CD14-positive monocyte (primary cell): ENCODE measurements around the gene RNF223. TPM values are rescaled to one million over a fixed set of nuclear protein-coding genes. Genes with fewer than 3 reads are reported as not detected.

Experiments
- DNase-seq, 3 donors: peaks; one replicate each; pipeline ENCODE4 v3.0.0-alpha.2; 2011 to 2022
- H2AFZ ChIP-seq: 2 replicates; pipeline ENCODE4 v1.6.0; 2012; ENCODE audit warnings: mild to moderate bottlenecking, low read depth, low read length, inconsistent platforms; ENCODE audit not compliant: insufficient read depth, poor library complexity, severe bottlenecking
- H3K27ac ChIP-seq, 2 donors: 1 replicate in 1 of 2; 2 replicates in 1 of 2; pipeline ENCODE4 v1.5.1; 2012 to 2013; ENCODE audit warnings: low read length in 2 of 2, control low read depth in 1 of 2, inconsistent platforms in 1 of 2, low read depth in 1 of 2, mild to moderate bottlenecking in 1 of 2
- H3K27me3 ChIP-seq, 2 donors: one replicate each; pipeline versions ENCODE4 v1.6.0 to v1.6.1; 2011 to 2013; ENCODE audit warnings: low read length in 2 of 2; ENCODE audit not compliant: control insufficient read depth in 2 of 2, insufficient read depth in 2 of 2
- H3K36me3 ChIP-seq, 2 donors: replicated peaks in 1 of 2; 1 replicate in 1 of 2; 2 replicates in 1 of 2; pipeline versions ENCODE4 v1.5.1 to v1.6.1; 2012 to 2013; ENCODE audit warnings: low read length in 2 of 2, control low read depth in 1 of 2, inconsistent platforms in 1 of 2, mild to moderate bottlenecking in 1 of 2; ENCODE audit not compliant: insufficient read depth in 2 of 2, control insufficient read depth in 1 of 2
- H3K4me1 ChIP-seq, 2 donors: 1 replicate in 1 of 2; 2 replicates in 1 of 2; pipeline versions ENCODE4 v1.5.1 to v1.6.1; 2012 to 2013; ENCODE audit warnings: low read length in 2 of 2, control low read depth in 1 of 2, inconsistent platforms in 1 of 2, mild to moderate bottlenecking in 1 of 2, moderate library complexity in 1 of 2; ENCODE audit not compliant: insufficient read depth in 2 of 2, control insufficient read depth in 1 of 2
- H3K4me2 ChIP-seq: replicated peaks from 2 replicates; pipeline ENCODE3; 2012; ENCODE audit warnings: low read length, moderate library complexity, mild to moderate bottlenecking; ENCODE audit not compliant: poor library complexity, severe bottlenecking; ENCODE audit errors: extremely low read depth
- H3K4me3 ChIP-seq, 3 experiments: fragments of 200-600 bp in 1 of 3; sonication (generic) in 1 of 3; replicated peaks in 1 of 3; 1 replicate in 2 of 3; 2 replicates in 1 of 3; pipeline ENCODE4 v1.5.1; 2011 to 2013; ENCODE audit warnings: low read length in 3 of 3, mild to moderate bottlenecking in 3 of 3, control low read depth in 2 of 3, low read depth in 2 of 3, inconsistent platforms in 1 of 3, moderate library complexity in 1 of 3
- H3K79me2 ChIP-seq: 2 replicates; pipeline ENCODE4 v1.6.0; 2012; ENCODE audit warnings: mild to moderate bottlenecking, control low read depth, inconsistent platforms, low read length, moderate library complexity; ENCODE audit not compliant: insufficient read depth
- H3K9ac ChIP-seq: 2 replicates; pipeline ENCODE4 v1.6.0; 2017; ENCODE audit warnings: low read length, mild to moderate bottlenecking; ENCODE audit not compliant: insufficient read depth, poor library complexity, severe bottlenecking
- H3K9me3 ChIP-seq, 2 donors: replicated peaks in 1 of 2; 1 replicate in 1 of 2; 2 replicates in 1 of 2; pipeline versions ENCODE4 v1.5.1 to v1.6.1; 2012 to 2013; ENCODE audit warnings: low read length in 2 of 2, control low read depth in 1 of 2; ENCODE audit not compliant: control insufficient read depth in 1 of 2, insufficient read depth in 1 of 2
- H4K20me1 ChIP-seq: 2 replicates; pipeline ENCODE4 v1.6.0; 2012; ENCODE audit warnings: mild to moderate bottlenecking, low read length, control low read depth, moderate library complexity; ENCODE audit not compliant: insufficient read depth
- H3K27ac Mint-ChIP-seq, 7 donors: one replicate each; pipeline ENCODE4 v1.8.0; 2020; ENCODE audit warnings: mild to moderate bottlenecking in 7 of 7, mixed read lengths in 7 of 7, moderate library complexity in 6 of 7, inconsistent platforms in 2 of 7
- H3K27me3 Mint-ChIP-seq, 3 donors: one replicate each; pipeline ENCODE4 v1.8.0; 2021 to 2022; ENCODE audit warnings: low read depth in 3 of 3, mild to moderate bottlenecking in 3 of 3, mixed read lengths in 3 of 3, moderate library complexity in 3 of 3, inconsistent platforms in 1 of 3
- H3K36me3 Mint-ChIP-seq, 2 donors: one replicate each; pipeline ENCODE4 v1.8.0; 2020; ENCODE audit warnings: mixed read lengths in 2 of 2, inconsistent platforms in 1 of 2, mild to moderate bottlenecking in 1 of 2
- H3K4me1 Mint-ChIP-seq: one replicate; pipeline ENCODE4 v1.8.0; 2020; ENCODE audit warnings: mild to moderate bottlenecking, mixed read lengths
- H3K4me3 Mint-ChIP-seq, 2 donors: one replicate each; pipeline ENCODE4 v1.8.0; 2020; ENCODE audit warnings: mild to moderate bottlenecking in 2 of 2, mixed read lengths in 2 of 2, moderate library complexity in 1 of 2
- H3K9me3 Mint-ChIP-seq, 7 donors: one replicate each; pipeline ENCODE4 v1.8.0; 2020 to 2022; ENCODE audit warnings: mixed read lengths in 7 of 7, mild to moderate bottlenecking in 6 of 7, moderate library complexity in 6 of 7, inconsistent platforms in 2 of 7
- CTCF ChIP-seq: fragments of 200-600 bp; IDR thresholded peaks from one replicate; pipeline ENCODE4 v1.8.0; 2022; ENCODE audit warnings: antibody characterized with exemption, mild to moderate bottlenecking
- WGBS: methylation state at CpG from one replicate; pipeline ENCODE4 v1.1.5; 2013; ENCODE audit warnings: missing lambda C conversion rate; ENCODE audit not compliant: insufficient coverage; 5-methylcytosine and 5-hydroxymethylcytosine counted together
- intact Hi-C, 2 donors: fragments of 100-400 bp; cut with micrococcal nuclease; formaldehyde crosslinking; loops; one replicate each; pipeline versions ENCODE4 v1.15.0 to v1.15.1; 2023
- polyA plus RNA-seq, 3 donors: library from polyadenylated mRNA; depleted of rRNA in 1 of 3; unstranded in 2 of 3; stranded (reverse) in 1 of 3; fragments of 300-500 nt in 2 of 3; fragments of >200 nt in 1 of 3; fragmentation: Illumina TruSeq in 2 of 3; gene quantifications; 1 replicate in 2 of 3; 2 replicates in 1 of 3; pipeline ENCODE4 v1.2.3, GENCODE V29; 2012 to 2021

The RNF223 gene
- polyA plus RNA-seq, 3 donors = not detected

GRCh38 chr1:1069056-1069710 is 4.9 kb downstream of the RNF223 start:
- Mint-ChIP-seq H3K27ac (peak overlapping the region in 1 of 7 donors; percentile 79), H3K27me3 (peaks cover 21 to 56% (median 32%) of the 10 kb centered on the region in 3 donors), H3K4me3 (peak overlapping the region; percentile 70 to 79), H3K9me3 (peaks cover 0 to 4% (median 0%) of the 10 kb centered on the region in 7 donors), H3K4me1 (peaks cover 7% of the 10 kb centered on the region), H3K36me3 (no peaks in the 10 kb centered on the region)
- Histone ChIP-seq H3K4me2 (peak overlapping the region; percentile 78), H3K27me3 (peaks cover 0 to 24% of the 10 kb centered on the region in 2 donors), H3K36me3 (no peaks in the 10 kb centered on the region), H4K20me1 (no peaks in the 10 kb centered on the region), H3K79me2 (no peaks in the 10 kb centered on the region), H3K4me3 (peak overlapping the region; percentile 32 to 85 (median 53)), H3K4me1 (peaks cover 8 to 19% of the 10 kb centered on the region in 2 donors), H2AFZ (peak overlapping the region; percentile 86), H3K9ac (peak overlapping the region; percentile 61), H3K9me3 (no peaks in the 10 kb centered on the region), H3K27ac (peak overlapping the region in 1 of 2 donors; percentile 76)
- TF ChIP-seq CTCF = no peak
- peak; percentile 61 to 74 (median 63) for DNase-seq
- intact Hi-C loops = loop anchor here in 1 of 2 donors (5.0 to 10.0 kb wide), 2 partner anchors 37 to 84 kb away; partner anchors contain the start of gene PERM1
- 2% methylated on average over 67 of the region's 75 CpGs for WGBS

GRCh38 chr1:1068517-1069055 is 5.5 kb downstream of the RNF223 start:
- Histone ChIP-seq H3K36me3 (no peaks in the 10 kb centered on the region), H3K4me1 (peaks cover 12 to 25% of the 10 kb centered on the region in 2 donors), H4K20me1 (no peaks in the 10 kb centered on the region), H2AFZ (peak overlapping the region; percentile 70), H3K79me2 (no peaks in the 10 kb centered on the region), H3K27me3 (peaks cover 0 to 29% of the 10 kb centered on the region in 2 donors), H3K9me3 (no peaks in the 10 kb centered on the region), H3K4me3 (peak overlapping the region in 2 of 3 experiments; percentile 53 to 85), H3K27ac (no peak overlapping the region), H3K9ac (peak overlapping the region; percentile 61), H3K4me2 (peak overlapping the region; percentile 78)
- Mint-ChIP-seq H3K27ac (no peak overlapping the region), H3K4me3 (peak overlapping the region; percentile 48 to 74), H3K4me1 (peaks cover 7% of the 10 kb centered on the region), H3K36me3 (no peaks in the 10 kb centered on the region), H3K9me3 (peaks cover 0 to 4% (median 0%) of the 10 kb centered on the region in 7 donors), H3K27me3 (peaks cover 22 to 62% (median 36%) of the 10 kb centered on the region in 3 donors)
- DNase-seq = no peak
- TF ChIP-seq CTCF = no peak
- intact Hi-C loops = loop anchor here in 1 of 2 donors (5.0 to 10.0 kb wide), 2 partner anchors 36 to 84 kb away; partner anchors contain the start of gene PERM1
- WGBS = 1% methylated on average over 51 of the region's 55 CpGs
